GM23338 (cell line): ENCODE data around the gene ULK4. TPM values are rescaled to one million over a fixed set of nuclear protein-coding genes. Genes with fewer than 3 reads are reported as not detected.

ENCODE experiments used
- CREB1 ChIP-seq: fragments of 250-450 bp; sonication (Bioruptor Pico); IDR thresholded peaks from 2 replicates; pipeline ENCODE4 v1.5.0; 2020; ENCODE audit warnings: low read depth, mild to moderate bottlenecking, moderate library complexity
- CTCF ChIP-seq, 2 experiments: fragments of 200-600 bp in 1 of 2; sonication (generic) in 1 of 2; conservative IDR thresholded peaks; 2 replicates each; pipeline versions ENCODE4 v1.5.1 to v1.6.1; 2016 to 2017; ENCODE audit warnings: antibody characterized with exemption in 2 of 2, low read depth in 2 of 2, mild to moderate bottlenecking in 2 of 2, moderate library complexity in 1 of 2
- ETS1 ChIP-seq: IDR thresholded peaks from 2 replicates; pipeline ENCODE4 v1.6.1; 2016; ENCODE audit warnings: antibody characterized with exemption
- EZH2phosphoT487 ChIP-seq: fragments of 200-600 bp; sonication (generic); IDR thresholded peaks from one replicate; pipeline ENCODE4 v1.8.1; 2018; ENCODE audit warnings: antibody characterized with exemption; ENCODE audit not compliant: unreplicated experiment
- JUNB ChIP-seq: IDR thresholded peaks from one replicate; pipeline ENCODE4 v1.6.1; 2016; ENCODE audit warnings: antibody characterized with exemption; ENCODE audit not compliant: unreplicated experiment
- ZNF331 ChIP-seq: fragments of 250-450 bp; sonication (Bioruptor Pico); IDR thresholded peaks from 2 replicates; pipeline ENCODE4 v1.5.0; 2020; ENCODE audit warnings: low read depth, mild to moderate bottlenecking, moderate library complexity
- ZNF462 ChIP-seq: fragments of 250-450 bp; sonication (Bioruptor Pico); IDR thresholded peaks from 2 replicates; pipeline ENCODE4 v1.5.0; 2020; ENCODE audit warnings: mild to moderate bottlenecking, moderate library complexity
- polyA plus RNA-seq: library from polyadenylated mRNA; unstranded; fragments of >200 nt; fragmentation: Nextera tagmentation; extraction: Ambion mirVana; gene quantifications from 2 replicates; pipeline ENCODE4 v1.2.1, GENCODE V29; 2016
- total RNA-seq: library from RNA; depleted of rRNA; stranded (reverse); fragments of >200 nt; shearing (Covaris generic); gene quantifications from 2 replicates; pipeline ENCODE4 v1.2.3, GENCODE V29; 2014

Gene ULK4
- total and polyA plus RNA-seq, 2 experiments from 2014 or later: 20.8 to 41.4 TPM

GRCh38 chr3:41960826-41961750 lies 815 bp downstream of the ULK4 start (continued):
- no peak for TF ChIP-seq ZNF462 (CRISPR knock-in tag)
- no peak for TF ChIP-seq ETS1
- no peak for TF ChIP-seq CTCF (conservative IDR thresholded peaks at IDR 0.05; ENCODE audit: low read depth in 2 of 2)
- TF ChIP-seq CREB1: no peak
- TF ChIP-seq ZNF331: no peak
- TF ChIP-seq EZH2phosphoT487: no peak
- no peak for TF ChIP-seq JUNB
